CD14-positive monocyte (primary cell): ENCODE data around the gene SH3PXD2A. TPM values are rescaled to one million over a fixed set of nuclear protein-coding genes. Genes with fewer than 3 reads are reported as not detected.

Source experiments
- DNase-seq, 3 donors: peaks; one replicate each; pipeline ENCODE4 v3.0.0-alpha.2; 2011 to 2022
- H2AFZ ChIP-seq: 2 replicates; pipeline ENCODE4 v1.6.0; 2012; ENCODE audit warnings: mild to moderate bottlenecking, low read depth, low read length, inconsistent platforms; ENCODE audit not compliant: insufficient read depth, poor library complexity, severe bottlenecking
- H3K27ac ChIP-seq, 2 donors: 1 replicate in 1 of 2; 2 replicates in 1 of 2; pipeline ENCODE4 v1.5.1; 2012 to 2013; ENCODE audit warnings: low read length in 2 of 2, control low read depth in 1 of 2, inconsistent platforms in 1 of 2, low read depth in 1 of 2, mild to moderate bottlenecking in 1 of 2
- H3K27me3 ChIP-seq, 2 donors: one replicate each; pipeline versions ENCODE4 v1.6.0 to v1.6.1; 2011 to 2013; ENCODE audit warnings: low read length in 2 of 2; ENCODE audit not compliant: control insufficient read depth in 2 of 2, insufficient read depth in 2 of 2
- H3K36me3 ChIP-seq, 2 donors: replicated peaks in 1 of 2; 1 replicate in 1 of 2; 2 replicates in 1 of 2; pipeline versions ENCODE4 v1.5.1 to v1.6.1; 2012 to 2013; ENCODE audit warnings: low read length in 2 of 2, control low read depth in 1 of 2, inconsistent platforms in 1 of 2, mild to moderate bottlenecking in 1 of 2; ENCODE audit not compliant: insufficient read depth in 2 of 2, control insufficient read depth in 1 of 2
- H3K4me1 ChIP-seq, 2 donors: 1 replicate in 1 of 2; 2 replicates in 1 of 2; pipeline versions ENCODE4 v1.5.1 to v1.6.1; 2012 to 2013; ENCODE audit warnings: low read length in 2 of 2, control low read depth in 1 of 2, inconsistent platforms in 1 of 2, mild to moderate bottlenecking in 1 of 2, moderate library complexity in 1 of 2; ENCODE audit not compliant: insufficient read depth in 2 of 2, control insufficient read depth in 1 of 2
- H3K4me2 ChIP-seq: replicated peaks from 2 replicates; pipeline ENCODE3; 2012; ENCODE audit warnings: low read length, moderate library complexity, mild to moderate bottlenecking; ENCODE audit not compliant: poor library complexity, severe bottlenecking; ENCODE audit errors: extremely low read depth
- H3K4me3 ChIP-seq, 3 experiments: fragments of 200-600 bp in 1 of 3; sonication (generic) in 1 of 3; replicated peaks in 1 of 3; 1 replicate in 2 of 3; 2 replicates in 1 of 3; pipeline ENCODE4 v1.5.1; 2011 to 2013; ENCODE audit warnings: low read length in 3 of 3, mild to moderate bottlenecking in 3 of 3, control low read depth in 2 of 3, low read depth in 2 of 3, inconsistent platforms in 1 of 3, moderate library complexity in 1 of 3
- H3K79me2 ChIP-seq: 2 replicates; pipeline ENCODE4 v1.6.0; 2012; ENCODE audit warnings: mild to moderate bottlenecking, control low read depth, inconsistent platforms, low read length, moderate library complexity; ENCODE audit not compliant: insufficient read depth
- H3K9ac ChIP-seq: 2 replicates; pipeline ENCODE4 v1.6.0; 2017; ENCODE audit warnings: low read length, mild to moderate bottlenecking; ENCODE audit not compliant: insufficient read depth, poor library complexity, severe bottlenecking
- H3K9me3 ChIP-seq, 2 donors: replicated peaks in 1 of 2; 1 replicate in 1 of 2; 2 replicates in 1 of 2; pipeline versions ENCODE4 v1.5.1 to v1.6.1; 2012 to 2013; ENCODE audit warnings: low read length in 2 of 2, control low read depth in 1 of 2; ENCODE audit not compliant: control insufficient read depth in 1 of 2, insufficient read depth in 1 of 2
- H4K20me1 ChIP-seq: 2 replicates; pipeline ENCODE4 v1.6.0; 2012; ENCODE audit warnings: mild to moderate bottlenecking, low read length, control low read depth, moderate library complexity; ENCODE audit not compliant: insufficient read depth
- H3K27ac Mint-ChIP-seq, 7 donors: one replicate each; pipeline ENCODE4 v1.8.0; 2020; ENCODE audit warnings: mild to moderate bottlenecking in 7 of 7, mixed read lengths in 7 of 7, moderate library complexity in 6 of 7, inconsistent platforms in 2 of 7
- H3K27me3 Mint-ChIP-seq, 3 donors: one replicate each; pipeline ENCODE4 v1.8.0; 2021 to 2022; ENCODE audit warnings: low read depth in 3 of 3, mild to moderate bottlenecking in 3 of 3, mixed read lengths in 3 of 3, moderate library complexity in 3 of 3, inconsistent platforms in 1 of 3
- H3K36me3 Mint-ChIP-seq, 2 donors: one replicate each; pipeline ENCODE4 v1.8.0; 2020; ENCODE audit warnings: mixed read lengths in 2 of 2, inconsistent platforms in 1 of 2, mild to moderate bottlenecking in 1 of 2
- H3K4me1 Mint-ChIP-seq: one replicate; pipeline ENCODE4 v1.8.0; 2020; ENCODE audit warnings: mild to moderate bottlenecking, mixed read lengths
- H3K4me3 Mint-ChIP-seq, 2 donors: one replicate each; pipeline ENCODE4 v1.8.0; 2020; ENCODE audit warnings: mild to moderate bottlenecking in 2 of 2, mixed read lengths in 2 of 2, moderate library complexity in 1 of 2
- H3K9me3 Mint-ChIP-seq, 7 donors: one replicate each; pipeline ENCODE4 v1.8.0; 2020 to 2022; ENCODE audit warnings: mixed read lengths in 7 of 7, mild to moderate bottlenecking in 6 of 7, moderate library complexity in 6 of 7, inconsistent platforms in 2 of 7
- CTCF ChIP-seq: fragments of 200-600 bp; IDR thresholded peaks from one replicate; pipeline ENCODE4 v1.8.0; 2022; ENCODE audit warnings: antibody characterized with exemption, mild to moderate bottlenecking
- WGBS: methylation state at CpG from one replicate; pipeline ENCODE4 v1.1.5; 2013; ENCODE audit warnings: missing lambda C conversion rate; ENCODE audit not compliant: insufficient coverage; 5-methylcytosine and 5-hydroxymethylcytosine counted together
- intact Hi-C, 2 donors: fragments of 100-400 bp; cut with micrococcal nuclease; formaldehyde crosslinking; loops; one replicate each; pipeline versions ENCODE4 v1.15.0 to v1.15.1; 2023
- polyA plus RNA-seq, 3 donors: library from polyadenylated mRNA; depleted of rRNA in 1 of 3; unstranded in 2 of 3; stranded (reverse) in 1 of 3; fragments of 300-500 nt in 2 of 3; fragments of >200 nt in 1 of 3; fragmentation: Illumina TruSeq in 2 of 3; gene quantifications; 1 replicate in 2 of 3; 2 replicates in 1 of 3; pipeline ENCODE4 v1.2.3, GENCODE V29; 2012 to 2021

Gene SH3PXD2A
- polyA plus RNA-seq, 3 donors = 0.01 to 0.76 (median 0.05) TPM

- Histone ChIP-seq H3K79me2 (no peaks in the 10 kb centered on the region), H3K4me2 (no peak overlapping the region), H3K36me3 (no peaks in the 10 kb centered on the region), H3K9ac (no peak overlapping the region), H2AFZ (no peak overlapping the region), H3K27me3 (no peaks in the 10 kb centered on the region), H3K4me1 (no peaks in the 10 kb centered on the region), H4K20me1 (no peaks in the 10 kb centered on the region), H3K9me3 (no peaks in the 10 kb centered on the region), H3K4me3 (no peak overlapping the region), H3K27ac (no peak overlapping the region)
- Mint-ChIP-seq H3K4me1 (no peaks in the 10 kb centered on the region), H3K36me3 (no peaks in the 10 kb centered on the region), H3K27me3 (peaks cover 0 to 7% (median 3%) of the 10 kb centered on the region in 3 donors), H3K27ac (no peak overlapping the region), H3K4me3 (no peak overlapping the region), H3K9me3 (no peaks in the 10 kb centered on the region)
- DNase-seq = no peak
- no peak for TF ChIP-seq CTCF
- WGBS = 98% methylated on average over 5 of the region's 9 CpGs
- intact Hi-C loops = no loop called here
These were observed 15.9 kb downstream of the SH3PXD2A start for GRCh38 chr10:103839519-103839871.

GRCh38 chr10:103838862-103839518 lies 16.4 kb downstream of the SH3PXD2A start:
- H3K79me2 ChIP-seq = no peaks in the 10 kb centered on the region
- H3K27me3 ChIP-seq = no peaks in the 10 kb centered on the region
- no peak overlapping the region for H3K27ac ChIP-seq
- no peak overlapping the region for H3K9ac ChIP-seq
- no peak overlapping the region for H3K4me2 ChIP-seq
- no peaks in the 10 kb centered on the region for H3K4me1 Mint-ChIP-seq
- H3K9me3 ChIP-seq = no peaks in the 10 kb centered on the region
- no peak for DNase-seq
- peaks cover 0 to 7% (median 3%) of the 10 kb centered on the region in 3 donors for H3K27me3 Mint-ChIP-seq
- intact Hi-C loops = no loop called here
- no peak overlapping the region for H2AFZ ChIP-seq
- H3K4me3 ChIP-seq = no peak overlapping the region
- TF ChIP-seq CTCF = no peak
- H3K4me3 Mint-ChIP-seq = no peak overlapping the region
- H3K36me3 ChIP-seq = no peaks in the 10 kb centered on the region
- no peak overlapping the region for H3K27ac Mint-ChIP-seq
- no peaks in the 10 kb centered on the region for H3K9me3 Mint-ChIP-seq
- H4K20me1 ChIP-seq = no peaks in the 10 kb centered on the region
- 98% methylated on average over 9 of the region's 13 CpGs for WGBS
- H3K36me3 Mint-ChIP-seq = no peaks in the 10 kb centered on the region
- H3K4me1 ChIP-seq = no peaks in the 10 kb centered on the region
